A673 (cell line): ENCODE measurements around the gene VN1R5. TPM values are rescaled to one million over a fixed set of nuclear protein-coding genes. Genes with fewer than 3 reads are reported as not detected.

ENCODE experiments used
- BruUV-seq: library from RNA; stranded (reverse); fragments of 400-500 nt; replicated peaks from 2 replicates; lab custom pipeline; 2021; lab: Mats Ljungman, UMichigan
- CTCF ChIA-PET: fragments of 300-600 bp; sonication (Branson Sonifier 250); formaldehyde crosslinking; loops from one replicate; lab custom pipeline; 2022; ENCODE audit warnings: antibody characterized with exemption; lab: Charles Lee
- POLR2A ChIA-PET: fragments of 300-600 bp; sonication (Branson Sonifier 250); formaldehyde crosslinking; loops from one replicate; lab custom pipeline; 2022; ENCODE audit warnings: antibody characterized with exemption; ENCODE audit not compliant: low non-redundant PET; lab: Charles Lee
- DNase-seq: peaks from one replicate; pipeline ENCODE4 v3.0.0-alpha.2; 2015; ENCODE audit warnings: low spot score
- H3K27ac ChIP-seq: fragments of 200-600 bp; sonication (generic); 2 replicates; pipeline ENCODE4 v1.5.1; 2016; ENCODE audit warnings: mixed run types, low read depth, mild to moderate bottlenecking, mixed read lengths, antibody characterized with exemption, low read length; ENCODE audit not compliant: poor library complexity, severe bottlenecking
- H3K27me3 ChIP-seq: fragments of 200-600 bp; sonication (generic); replicated peaks from 2 replicates; pipeline ENCODE4 v1.6.1; 2017; ENCODE audit warnings: mixed run types, low read depth, mild to moderate bottlenecking, mixed read lengths, antibody characterized with exemption, low read length; ENCODE audit not compliant: insufficient read depth, poor library complexity
- H3K36me3 ChIP-seq: fragments of 200-600 bp; sonication (generic); 2 replicates; pipeline ENCODE4 v1.6.1; 2016; ENCODE audit warnings: mixed run types, mild to moderate bottlenecking, mixed read lengths, antibody characterized with exemption, low read length; ENCODE audit not compliant: insufficient read depth, poor library complexity, severe bottlenecking
- H3K4me1 ChIP-seq: fragments of 200-600 bp; sonication (generic); 2 replicates; pipeline ENCODE4 v1.6.1; 2017; ENCODE audit warnings: mixed run types, mild to moderate bottlenecking, mixed read lengths, antibody characterized with exemption, low read length; ENCODE audit not compliant: insufficient read depth, poor library complexity, severe bottlenecking
- H3K4me3 ChIP-seq: fragments of 200-600 bp; sonication (generic); 2 replicates; pipeline ENCODE4 v1.5.1; 2016; ENCODE audit warnings: low read depth, mixed run types, mild to moderate bottlenecking, mixed read lengths, low read length; ENCODE audit not compliant: poor library complexity, severe bottlenecking
- H3K9me3 ChIP-seq: fragments of 200-600 bp; sonication (generic); 2 replicates; pipeline ENCODE4 v1.6.1; 2016; ENCODE audit warnings: mixed run types, low read depth, mild to moderate bottlenecking, mixed read lengths, antibody characterized with exemption, low read length; ENCODE audit not compliant: poor library complexity, severe bottlenecking
- CTCF ChIP-seq: fragments of 300-800, 200-600 bp; sonication (generic); conservative IDR thresholded peaks from 2 replicates; pipeline ENCODE4 v1.5.1; 2017; ENCODE audit warnings: low read depth, mild to moderate bottlenecking, antibody characterized with exemption, low read length, moderate library complexity, mixed read lengths
- EZH2 ChIP-seq: fragments of 200-600 bp; sonication (generic); IDR thresholded peaks from 2 replicates; pipeline ENCODE4 v1.6.1; 2017; ENCODE audit warnings: borderline replicate concordance, low read depth, mild to moderate bottlenecking, mixed read lengths, antibody characterized with exemption, low read length; ENCODE audit not compliant: poor library complexity, severe bottlenecking
- intact Hi-C: fragments of 100-400 bp; cut with micrococcal nuclease; formaldehyde crosslinking; loops from one replicate; pipeline ENCODE4 v1.10.0; 2022; ENCODE audit not compliant: unreplicated experiment
- total RNA-seq: library from RNA; stranded (reverse); gene quantifications from 2 replicates; pipeline ENCODE4 v1.2.3, GENCODE V29; 2021

VN1R5 gene
- total RNA-seq, 1 experiment from 2014 or later, result not detected

- H3K27ac ChIP-seq, result no peak overlapping the region
- no peaks in the 10 kb centered on the region for H3K36me3 ChIP-seq
- ChIA-PET POLR2A (no interaction called here), CTCF (no interaction called here)
- TF ChIP-seq EZH2, result no peak
- no peak overlapping the region for H3K4me3 ChIP-seq
- intact Hi-C loops, result no loop called here
- no TSS peak for BruUV-seq
- DNase-seq, result no peak
- H3K27me3 ChIP-seq, result no peaks in the 10 kb centered on the region
- H3K9me3 ChIP-seq, result no peaks in the 10 kb centered on the region
- no peaks in the 10 kb centered on the region for H3K4me1 ChIP-seq
These were observed 34.7 kb downstream of the VN1R5 start for GRCh38 chr1:247290576-247290975.

DNA sequence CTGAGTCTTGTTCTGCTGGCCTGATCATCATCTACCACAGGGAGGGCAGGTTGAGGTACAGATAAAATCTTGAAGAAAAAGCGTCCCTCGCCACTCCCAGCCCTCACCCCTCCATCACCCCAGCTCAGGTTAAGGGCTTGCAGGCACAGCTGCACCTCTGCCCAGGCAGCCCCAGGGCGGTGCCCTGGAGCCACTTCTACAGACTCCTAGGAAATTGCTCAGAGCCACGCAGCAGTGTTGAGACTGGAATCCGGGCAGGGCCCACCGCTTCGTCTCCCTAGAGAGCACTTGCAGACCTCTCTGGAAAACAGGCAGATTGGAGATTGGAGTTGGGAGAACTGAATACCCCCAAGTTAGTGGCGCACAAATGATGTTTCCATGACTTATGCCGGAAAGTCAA is 35.3 kb downstream of the VN1R5 start:
- Histone ChIP-seq H3K27ac (no peak overlapping the region), H3K4me3 (no peak overlapping the region), H3K9me3 (no peaks in the 10 kb centered on the region), H3K36me3 (no peaks in the 10 kb centered on the region), H3K27me3 (no peaks in the 10 kb centered on the region), H3K4me1 (no peaks in the 10 kb centered on the region)
- POLR2A ChIA-PET, result no interaction called here
- intact Hi-C loops, result no loop called here
- DNase-seq, result no peak
- TF ChIP-seq EZH2, result no peak
- no peak for TF ChIP-seq CTCF
- CTCF ChIA-PET, result no interaction called here
- no TSS peak for BruUV-seq

DNA sequence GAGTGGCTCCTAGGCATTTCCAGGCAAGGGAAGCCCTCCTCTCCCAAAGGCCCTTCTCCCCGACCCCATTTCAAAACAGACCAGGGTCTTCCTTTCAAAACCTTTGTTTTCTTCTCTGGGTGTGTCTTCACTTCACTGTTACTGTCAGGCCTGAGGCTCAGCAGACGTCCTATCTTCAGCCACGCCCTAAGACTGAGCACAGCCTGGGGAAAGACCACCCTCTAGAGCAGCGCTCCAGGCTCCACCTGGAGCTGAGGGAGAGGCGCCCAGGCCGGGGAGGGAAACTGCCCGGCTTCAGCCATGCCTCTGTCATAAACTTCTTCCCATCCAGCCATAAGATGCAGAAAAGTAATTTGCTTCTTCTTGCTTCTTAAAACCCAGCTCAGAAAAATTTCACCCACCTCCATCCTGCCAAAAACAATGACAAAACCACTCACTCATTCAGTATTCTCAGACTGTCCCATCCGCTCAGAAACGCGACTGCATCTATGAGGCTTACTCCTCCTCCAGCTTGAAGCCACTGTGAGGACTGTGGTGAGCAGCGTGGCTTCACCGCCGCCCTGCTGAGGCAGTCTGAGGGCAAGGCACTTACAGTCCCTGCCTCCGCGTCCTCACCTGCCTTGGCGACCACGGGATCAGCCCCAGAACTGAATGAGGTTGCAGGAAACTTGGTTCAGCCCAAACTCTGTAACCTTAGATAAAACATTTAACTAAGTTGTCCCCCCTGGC is 36.1 kb downstream of the VN1R5 start:
- BruUV-seq, result no TSS peak
- Histone ChIP-seq H3K9me3 (no peaks in the 10 kb centered on the region), H3K27ac (no peak overlapping the region), H3K36me3 (no peaks in the 10 kb centered on the region), H3K4me3 (no peak overlapping the region), H3K4me1 (no peaks in the 10 kb centered on the region), H3K27me3 (no peaks in the 10 kb centered on the region)
- ChIA-PET POLR2A (no interaction called here), CTCF (no interaction called here)
- TF ChIP-seq EZH2 (no peak), CTCF (no peak)
- intact Hi-C loops, result no loop called here
- DNase-seq, result no peak

- TF ChIP-seq EZH2, result no peak
- TF ChIP-seq CTCF, result no peak
- POLR2A ChIA-PET, result no interaction called here
- Histone ChIP-seq H3K4me3 (no peak overlapping the region), H3K4me1 (no peaks in the 10 kb centered on the region), H3K36me3 (no peaks in the 10 kb centered on the region), H3K27ac (no peak overlapping the region), H3K9me3 (no peaks in the 10 kb centered on the region), H3K27me3 (no peaks in the 10 kb centered on the region)
- intact Hi-C loops, result no loop called here
- BruUV-seq, result no TSS peak
- CTCF ChIA-PET, result no interaction called here
- DNase-seq, result no peak
These were observed 37.2 kb downstream of the VN1R5 start for GRCh38 chr1:247293047-247293446.
